ES-I3 (cell line): Measurements from ENCODE around the gene RPS23.
A peak's percentile ranks its signal among the peaks of the same experiment; 100 is the strongest.

Experiments
- H3K36me3 ChIP-seq: 2 replicates; pipeline ENCODE4 v1.6.1; 2013; ENCODE audit warnings: mild to moderate bottlenecking, low read length, control low read depth, moderate library complexity; ENCODE audit not compliant: insufficient read depth
- H3K4me1 ChIP-seq: 2 replicates; pipeline ENCODE4 v1.6.1; 2013; ENCODE audit warnings: mild to moderate bottlenecking, control low read depth, low read length; ENCODE audit not compliant: insufficient read depth
- H3K9ac ChIP-seq: 2 replicates; pipeline ENCODE4 v1.6.1; 2013; ENCODE audit warnings: low read depth, mild to moderate bottlenecking, low read length, moderate library complexity
- H3K9me3 ChIP-seq: 2 replicates; pipeline ENCODE4 v1.6.1; 2013; ENCODE audit warnings: mild to moderate bottlenecking, low read length, moderate library complexity; ENCODE audit not compliant: control insufficient read depth, insufficient read depth

The RPS23 gene

DNA sequence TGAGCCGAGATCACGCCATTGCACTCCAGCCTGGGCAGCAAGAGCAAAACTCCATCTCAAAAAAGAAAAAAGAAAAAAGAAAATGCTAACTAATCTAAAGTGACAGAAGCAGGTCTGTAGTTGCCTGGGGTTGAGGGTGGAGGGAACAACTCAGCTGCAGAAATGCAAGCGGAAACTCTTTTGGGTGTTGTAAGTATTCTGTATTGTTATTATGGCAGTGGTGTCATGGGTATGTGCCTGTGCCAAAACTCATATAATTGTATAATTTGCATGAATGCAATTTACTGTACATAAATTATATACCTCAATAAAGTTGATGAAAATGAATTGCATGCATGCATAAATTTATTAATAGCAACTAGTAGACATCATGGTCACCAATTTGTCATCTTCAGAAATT is 23.0 kb upstream of the RPS23 start:
- Histone ChIP-seq H3K36me3 (no peaks in the 10 kb centered on the region), H3K4me1 (peaks cover 5% of the 10 kb centered on the region; the same call in 1 of the 2 replicates), H3K9me3 (no peaks in the 10 kb centered on the region), H3K9ac (no peak overlapping the region)

DNA sequence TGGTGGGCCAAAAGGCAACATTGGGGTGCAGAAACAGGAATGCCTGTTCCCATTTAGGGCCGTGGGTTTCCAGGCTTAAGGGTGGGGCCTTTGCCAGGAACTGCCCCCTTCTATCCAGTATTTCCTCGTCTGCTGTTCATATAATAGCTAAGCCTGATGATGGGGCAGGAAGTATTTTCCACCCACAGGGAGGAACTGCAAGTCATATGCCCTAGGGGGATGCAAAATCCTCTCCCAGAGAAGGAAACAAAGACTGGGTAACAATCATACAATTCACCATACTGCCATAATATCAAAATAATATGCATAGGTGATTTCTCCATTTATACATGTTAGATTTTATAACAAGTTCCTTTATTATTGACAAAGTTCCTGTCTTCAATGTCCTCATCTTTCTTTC is 20.5 kb upstream of the RPS23 start:
- Histone ChIP-seq H3K9me3 (no peaks in the 10 kb centered on the region), H3K9ac (no peak overlapping the region), H3K4me1 (no peaks in the 10 kb centered on the region; the same call in 1 of the 2 replicates), H3K36me3 (no peaks in the 10 kb centered on the region)

DNA sequence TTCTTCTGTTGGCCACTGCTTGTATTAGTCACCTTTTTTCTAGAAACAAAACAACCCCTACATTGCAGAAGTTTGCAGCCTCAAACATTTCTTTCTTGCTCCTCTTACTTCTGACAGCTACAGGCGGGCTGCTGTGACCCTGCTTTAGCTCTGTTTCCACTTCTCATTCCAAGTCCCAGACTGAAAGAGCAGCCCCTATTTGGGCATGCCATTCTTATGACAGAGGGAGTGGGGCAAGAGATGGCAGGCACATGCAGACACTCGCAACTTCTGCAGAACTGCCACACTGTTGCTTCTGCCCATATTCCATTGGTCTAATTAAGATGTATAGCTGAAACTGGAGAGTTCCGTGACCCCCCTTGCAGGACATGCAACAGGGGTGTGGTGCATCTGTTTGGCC is 19.6 kb upstream of the RPS23 start:
- Histone ChIP-seq H3K9me3 (no peaks in the 10 kb centered on the region), H3K4me1 (peaks cover 8% of the 10 kb centered on the region; the same call in 1 of the 2 replicates), H3K36me3 (no peaks in the 10 kb centered on the region), H3K9ac (no peak overlapping the region)

DNA sequence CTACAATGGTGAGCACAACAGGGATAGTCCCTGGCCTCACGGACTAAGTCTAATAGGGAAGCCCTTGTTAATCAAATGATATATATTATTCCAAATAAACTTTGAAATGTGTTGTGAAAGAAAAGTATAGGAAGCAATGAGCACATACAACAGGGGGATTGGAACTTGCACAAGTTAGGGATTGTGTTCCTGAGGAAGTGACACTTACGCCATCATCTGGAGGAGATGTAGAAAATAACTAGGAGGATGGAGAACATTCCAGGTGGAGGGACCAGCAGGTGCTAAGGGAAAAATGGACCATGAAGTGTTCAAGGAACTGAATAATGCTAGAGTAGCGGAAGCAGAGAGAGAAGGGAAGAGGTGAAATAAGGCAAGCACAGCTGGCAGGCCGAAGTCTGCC is 18.8 kb upstream of the RPS23 start:
- Histone ChIP-seq H3K9ac (no peak overlapping the region), H3K9me3 (no peaks in the 10 kb centered on the region), H3K36me3 (no peaks in the 10 kb centered on the region), H3K4me1 (peaks cover 9% of the 10 kb centered on the region; the same call in 1 of the 2 replicates)

DNA sequence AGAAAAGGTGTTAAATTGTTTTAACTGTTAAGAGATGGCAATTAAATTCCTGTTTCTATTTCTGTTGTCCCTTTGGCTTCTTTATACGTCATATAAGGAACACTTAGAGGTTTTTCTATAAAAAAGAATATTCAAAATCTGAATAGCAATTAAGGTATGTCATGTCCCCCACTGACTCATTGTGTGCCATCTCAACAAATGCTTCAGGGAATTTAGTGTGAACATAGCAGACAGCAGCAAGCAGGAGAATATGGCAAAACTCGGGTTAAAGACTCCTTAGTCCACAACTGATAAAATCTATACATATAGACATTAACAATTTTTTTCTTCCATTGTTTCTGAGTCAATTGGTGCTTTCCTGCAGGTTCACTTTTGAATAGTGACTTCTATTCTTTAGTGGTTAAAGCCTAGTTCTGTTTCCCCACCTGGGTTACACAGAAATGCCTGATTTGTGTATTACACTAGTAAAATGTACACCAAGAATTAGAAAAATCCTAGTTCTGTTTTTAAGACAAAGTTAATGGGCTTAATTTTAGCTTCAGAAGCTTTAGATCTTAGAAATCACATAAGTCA is 17.9 kb upstream of the RPS23 start:
- peaks cover 13% of the 10 kb centered on the region for H3K4me1 ChIP-seq
- H3K9me3 ChIP-seq: no peaks in the 10 kb centered on the region

DNA sequence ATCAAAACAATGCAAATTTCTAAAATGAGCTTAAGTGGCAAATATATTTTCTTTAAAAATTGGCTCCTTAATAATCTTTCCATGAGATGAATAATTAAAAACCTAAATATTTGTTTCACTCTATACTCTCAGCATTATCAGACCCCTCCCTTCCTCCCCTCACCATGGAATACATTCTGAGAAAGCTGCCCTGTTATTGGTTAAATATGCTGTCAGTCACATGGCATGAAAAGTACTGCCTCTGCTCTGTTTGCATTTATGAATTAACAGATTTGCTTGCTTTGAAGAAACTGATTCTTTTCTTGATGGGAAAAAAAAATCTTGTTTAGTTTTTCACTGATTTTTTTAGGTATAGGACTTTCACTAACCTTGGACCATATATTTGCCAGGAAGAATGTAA is 17.0 kb upstream of the RPS23 start:
- Histone ChIP-seq H3K9me3 (no peaks in the 10 kb centered on the region), H3K4me1 (peaks cover 13% of the 10 kb centered on the region), H3K36me3 (no peaks in the 10 kb centered on the region), H3K9ac (no peak overlapping the region)

More for the DNA sequence above, 17.9 kb upstream of the RPS23 start:
- no peaks in the 10 kb centered on the region for H3K36me3 ChIP-seq
- no peak overlapping the region for H3K9ac ChIP-seq

DNA sequence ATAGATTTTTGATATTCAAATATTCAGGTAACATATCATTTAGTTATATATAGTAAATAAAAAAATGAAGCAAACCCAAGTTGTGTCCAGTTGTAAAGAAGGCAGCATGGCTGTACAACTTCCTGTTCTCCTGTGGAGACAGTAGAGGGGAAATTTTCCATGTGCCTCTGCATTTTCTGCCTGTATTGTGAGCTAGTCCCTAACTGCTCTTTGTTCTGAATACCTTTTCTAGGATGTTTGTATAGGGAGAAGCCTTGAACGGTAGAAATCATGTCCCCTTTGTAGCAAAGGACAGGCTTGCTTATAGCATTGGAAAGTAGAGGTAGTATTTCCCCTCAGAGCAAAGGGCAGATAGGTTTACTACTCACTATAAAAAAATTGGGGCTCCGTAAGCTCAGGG is 13.3 kb upstream of the RPS23 start:
- Histone ChIP-seq H3K4me1 (peaks cover 16% of the 10 kb centered on the region), H3K36me3 (no peaks in the 10 kb centered on the region), H3K9me3 (no peaks in the 10 kb centered on the region), H3K9ac (no peak overlapping the region)

DNA sequence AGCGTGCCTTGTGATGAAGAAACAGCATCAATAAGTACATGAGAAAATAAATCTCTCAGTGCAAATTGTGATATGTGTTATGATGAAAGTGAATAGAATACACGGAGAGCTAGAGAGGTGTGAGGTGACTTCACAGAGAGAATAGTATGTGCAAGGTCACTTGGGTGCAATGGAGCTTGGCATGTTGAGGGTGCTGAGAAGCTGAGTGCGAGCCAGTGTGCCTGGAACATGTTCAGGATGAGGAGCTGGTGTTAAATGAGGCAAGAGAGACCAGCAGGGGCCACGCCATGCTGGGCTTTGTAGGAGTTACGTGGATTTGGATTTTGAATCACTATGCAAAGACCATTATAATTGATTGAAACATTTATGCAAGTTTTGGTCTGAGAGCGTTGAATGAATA is 12.8 kb upstream of the RPS23 start:
- peaks cover 16% of the 10 kb centered on the region for H3K4me1 ChIP-seq
- H3K9me3 ChIP-seq: no peaks in the 10 kb centered on the region
- H3K9ac ChIP-seq: no peak overlapping the region
- no peaks in the 10 kb centered on the region for H3K36me3 ChIP-seq

DNA sequence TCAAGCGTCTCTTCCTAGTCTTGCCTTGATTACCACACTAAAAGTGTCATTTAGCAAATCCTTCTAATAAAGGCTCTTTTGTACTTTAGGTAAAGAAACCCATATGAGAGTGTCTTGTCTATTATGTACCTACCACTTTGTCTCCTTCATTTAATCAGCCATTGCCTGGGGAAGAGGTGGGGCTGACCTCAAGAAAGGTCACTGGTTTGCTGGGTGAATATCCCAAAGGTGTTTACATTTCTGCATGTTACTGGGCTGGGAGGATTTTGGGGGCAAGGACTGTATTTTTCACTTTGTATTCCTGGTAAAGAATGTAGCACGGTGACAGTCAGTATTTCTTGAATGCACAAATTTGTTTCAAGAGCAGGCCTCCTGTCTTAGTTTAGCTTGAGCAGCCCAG is 11.9 kb upstream of the RPS23 start:
- Histone ChIP-seq H3K4me1 (peaks cover 16% of the 10 kb centered on the region), H3K9ac (no peak overlapping the region), H3K36me3 (no peaks in the 10 kb centered on the region), H3K9me3 (no peaks in the 10 kb centered on the region)

DNA sequence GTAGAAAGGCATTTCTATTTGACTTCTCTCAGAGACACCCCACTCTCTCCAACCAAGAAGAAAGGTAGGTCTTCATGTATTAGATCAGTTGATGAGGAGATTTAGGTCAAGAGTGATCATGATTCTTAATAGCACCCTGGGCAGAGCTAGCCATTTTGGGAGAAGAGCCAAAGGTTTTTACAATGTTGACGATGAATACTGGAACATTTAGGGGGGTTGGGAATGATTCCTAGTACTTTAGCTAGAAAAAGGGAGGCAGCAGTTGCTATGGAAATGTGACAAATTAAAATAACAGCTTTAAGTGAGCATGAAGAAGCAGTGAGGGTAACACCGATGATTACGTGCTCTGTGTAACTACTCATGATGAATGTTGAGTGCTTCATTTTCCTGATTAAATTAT is 9.5 kb upstream of the RPS23 start:
- no peaks in the 10 kb centered on the region for H3K9me3 ChIP-seq
- peaks cover 7% of the 10 kb centered on the region for H3K4me1 ChIP-seq
- H3K9ac ChIP-seq: no peak overlapping the region
- no peaks in the 10 kb centered on the region for H3K36me3 ChIP-seq

DNA sequence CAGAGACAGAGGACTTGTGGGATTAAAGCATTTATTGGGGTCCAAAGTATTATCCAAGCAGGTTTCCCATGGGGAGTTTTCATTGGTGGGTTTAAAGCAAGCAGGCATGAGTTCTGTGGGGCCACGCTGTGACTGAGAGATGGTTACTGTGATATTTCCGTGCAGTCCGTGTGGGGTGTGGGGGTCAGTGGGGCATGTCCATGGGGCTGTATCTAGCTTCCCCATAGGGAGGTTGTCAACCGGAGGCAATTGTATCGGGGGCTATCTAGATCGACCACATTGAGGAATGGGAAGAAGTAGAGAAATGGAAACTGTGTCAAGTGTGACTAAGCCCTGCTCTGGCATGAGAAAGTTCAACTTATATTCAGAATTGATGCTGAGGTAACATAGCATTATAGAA is 7.1 kb upstream of the RPS23 start:
- Histone ChIP-seq H3K36me3 (no peaks in the 10 kb centered on the region), H3K4me1 (peaks cover 3% of the 10 kb centered on the region; the same call in 1 of the 2 replicates), H3K9ac (no peak overlapping the region), H3K9me3 (no peaks in the 10 kb centered on the region)

DNA sequence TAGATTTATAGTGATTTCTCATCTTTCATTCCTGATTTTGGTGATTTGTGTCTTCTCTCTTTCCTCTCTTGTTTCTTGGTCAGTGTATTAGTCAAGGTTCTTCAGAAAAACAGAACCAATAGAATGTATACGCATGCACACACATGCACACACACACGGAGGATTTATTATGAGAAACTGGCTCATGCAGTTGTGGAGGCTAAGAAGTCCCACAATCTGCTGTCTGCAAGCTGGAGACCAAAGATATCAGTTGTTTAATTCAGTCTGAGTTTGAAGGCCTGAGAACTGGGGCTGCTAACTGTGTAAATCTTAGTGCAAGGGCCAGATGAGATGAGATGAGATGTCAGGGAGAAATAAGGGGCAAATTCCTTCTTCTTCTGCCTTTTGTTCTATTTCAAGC is 5.7 kb upstream of the RPS23 start:
- Histone ChIP-seq H3K9ac (no peak overlapping the region), H3K9me3 (no peaks in the 10 kb centered on the region), H3K4me1 (no peaks in the 10 kb centered on the region), H3K36me3 (no peaks in the 10 kb centered on the region)

DNA sequence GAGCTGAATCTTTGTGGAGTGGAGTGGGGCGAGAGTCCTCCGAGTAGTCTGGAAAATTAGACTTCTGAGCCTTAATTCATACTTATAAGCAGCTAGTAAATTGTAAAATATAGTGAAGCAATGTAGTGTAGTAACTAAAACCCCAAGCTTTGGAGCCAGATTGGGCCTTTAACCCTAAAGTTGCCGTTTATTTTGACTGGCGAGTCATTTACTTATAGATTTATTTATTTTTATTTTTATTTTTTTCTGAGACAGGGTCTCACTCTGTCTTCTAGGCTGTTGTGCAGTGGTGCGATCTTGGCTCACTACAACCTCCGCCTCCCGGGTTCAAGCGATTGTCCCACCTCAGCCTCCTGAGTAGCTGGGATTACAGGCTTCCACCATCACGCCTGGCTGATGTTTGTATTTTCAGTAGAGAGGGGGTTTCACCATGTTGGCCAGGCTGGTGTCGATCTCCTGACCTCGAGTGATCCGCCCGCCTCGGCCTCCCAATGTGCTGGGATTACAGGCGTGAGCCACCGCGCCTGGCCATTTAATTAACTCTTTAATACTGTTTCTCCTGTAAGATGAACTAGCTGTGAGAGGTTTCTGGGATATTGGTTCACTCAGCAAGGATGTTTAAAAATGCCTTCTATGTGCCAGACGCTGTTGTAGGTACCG is 687 bp upstream of the RPS23 start:
- Histone ChIP-seq H3K9ac (peak overlapping the region; percentile 100), H3K4me1 (no peaks in the 10 kb centered on the region), H3K9me3 (no peaks in the 10 kb centered on the region), H3K36me3 (peaks cover 26% of the 10 kb centered on the region)

DNA sequence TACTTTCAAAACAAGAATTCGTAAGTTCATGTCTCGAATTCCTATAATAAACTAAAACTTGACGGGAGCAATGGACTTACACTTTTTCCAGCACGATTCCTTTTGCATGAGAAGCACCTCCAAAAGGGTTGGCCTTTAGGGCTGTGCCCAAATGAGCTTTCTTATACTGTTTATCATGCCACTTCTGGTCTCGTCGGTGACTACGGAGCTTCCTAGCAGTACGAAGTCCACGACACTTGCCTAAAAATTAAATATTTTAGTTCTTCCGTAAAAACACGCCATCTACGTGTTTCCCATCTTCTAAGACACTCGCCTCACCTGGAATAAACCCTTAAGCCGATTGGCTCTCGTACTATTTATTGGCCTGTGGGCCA is 554 bp downstream of the RPS23 start:
- H3K36me3 ChIP-seq: peaks cover 26% of the 10 kb centered on the region
- peak overlapping the region; percentile 100 for H3K9ac ChIP-seq
- no peaks in the 10 kb centered on the region for H3K4me1 ChIP-seq
- H3K9me3 ChIP-seq: no peaks in the 10 kb centered on the region

DNA sequence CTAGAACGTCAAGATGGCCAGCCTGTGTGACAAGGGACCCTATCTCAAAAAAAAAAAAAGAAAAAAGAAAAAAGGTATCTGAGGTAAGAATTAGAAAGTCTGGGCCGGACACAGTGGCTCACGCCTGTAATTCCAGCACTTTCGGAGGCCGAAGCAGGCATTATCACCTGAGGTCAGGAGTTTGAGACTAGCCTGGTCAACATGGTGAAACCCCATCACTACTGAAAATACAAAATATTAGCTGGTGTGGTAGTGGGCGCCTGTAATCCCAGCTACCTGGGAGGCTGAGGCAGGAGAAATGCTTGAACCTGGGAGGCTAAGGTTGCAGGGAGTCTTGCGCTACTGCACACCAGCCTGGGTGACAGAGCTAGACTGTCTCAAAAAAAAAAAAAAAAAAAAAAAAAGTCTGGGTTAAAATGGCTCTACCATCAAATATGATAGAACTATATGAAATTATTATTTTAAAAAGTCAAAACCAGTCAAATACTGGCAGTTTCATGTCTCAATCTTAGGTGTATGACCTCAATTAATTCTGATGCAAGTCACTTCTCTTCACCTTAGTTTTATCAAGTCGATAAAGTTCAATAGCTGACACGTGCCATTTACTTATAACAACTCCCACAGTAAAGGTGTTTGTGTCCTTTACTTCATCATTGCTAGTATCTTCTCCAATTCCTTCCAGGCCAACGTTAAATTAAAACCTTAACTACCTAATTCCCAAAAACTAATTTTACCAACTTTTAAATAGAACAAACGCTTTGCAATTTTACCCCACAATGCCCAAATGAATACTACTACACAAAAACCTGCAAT is 1.1 kb downstream of the RPS23 start:
- Histone ChIP-seq H3K36me3 (peaks cover 26% of the 10 kb centered on the region), H3K9ac (peak overlapping the region; percentile 100), H3K9me3 (no peaks in the 10 kb centered on the region), H3K4me1 (no peaks in the 10 kb centered on the region)
